Measurements from ENCODE around the gene AIF1. TPM values are rescaled to one million over a fixed set of nuclear protein-coding genes. Genes with fewer than 3 reads are reported as not detected.

AIF1 gene
- total RNA-seq, 3 donors from 2014 or later (not counting 1 experiment from before 2014, with no cell fraction given): 8.7 to 47.0 (median 17.9) TPM

GRCh38 chr6:31640612-31641011 lies 25.6 kb downstream of the AIF1 start:
- ATAC-seq (no peak), DNase-seq (no peak)
- H3K4me3 ChIP-seq (ENCODE audit: low read length): no peak overlapping the region
- no peak for TF ChIP-seq CTCF (IDR thresholded peaks at IDR 0.05)
- Mint-ChIP-seq H3K4me1 (peaks cover 5 to 7% of the 10 kb centered on the region in 2 donors), H3K4me3 (no peak overlapping the region), H3K36me3 (peaks cover 5% of the 10 kb centered on the region), H3K9me3 (no peaks in the 10 kb centered on the region), H3K27ac (peak overlapping the region in 1 of 2 donors; percentile 57), H3K27me3 (ENCODE audit: low read depth in 2 of 2) (no peaks in the 10 kb centered on the region)
- H3K27me3 ChIP-seq (ENCODE audit: control insufficient read depth, insufficient read depth, low read length): no peaks in the 10 kb centered on the region
- WGBS (ENCODE audit: insufficient coverage): 94% methylated on average over 6 of the region's 6 CpGs
- H3K4me1 ChIP-seq (ENCODE audit: control insufficient read depth, insufficient read depth, low read length): no peaks in the 10 kb centered on the region
- intact Hi-C loops (cut with micrococcal nuclease): no loop called here
- no peaks in the 10 kb centered on the region for H3K9me3 ChIP-seq (ENCODE audit: control insufficient read depth, insufficient read depth, low read length)
- no peak overlapping the region for H3K27ac ChIP-seq (ENCODE audit: low read length)
- peaks cover 94% of the 10 kb centered on the region for H3K36me3 ChIP-seq (ENCODE audit: control insufficient read depth, insufficient read depth, low read length)

GRCh38 chr6:31641370-31641769 lies 26.3 kb downstream of the AIF1 start:
- H3K4me1 ChIP-seq (ENCODE audit: control insufficient read depth, insufficient read depth, low read length): no peaks in the 10 kb centered on the region
- no peaks in the 10 kb centered on the region for H3K27me3 ChIP-seq (ENCODE audit: control insufficient read depth, insufficient read depth, low read length)
- no peak overlapping the region for H3K27ac ChIP-seq (ENCODE audit: low read length)
- H3K36me3 ChIP-seq (ENCODE audit: control insufficient read depth, insufficient read depth, low read length): peaks cover 91% of the 10 kb centered on the region
- H3K4me3 ChIP-seq (ENCODE audit: low read length): no peak overlapping the region
- H3K9me3 ChIP-seq (ENCODE audit: control insufficient read depth, insufficient read depth, low read length): no peaks in the 10 kb centered on the region
- H3K4me3 Mint-ChIP-seq: no peak overlapping the region
- H3K9me3 Mint-ChIP-seq: no peaks in the 10 kb centered on the region
- intact Hi-C loops (cut with micrococcal nuclease): no loop called here
- TF ChIP-seq CTCF (IDR thresholded peaks at IDR 0.05): no peak
- no peak overlapping the region for H3K27ac Mint-ChIP-seq
- peaks cover 7% of the 10 kb centered on the region for H3K36me3 Mint-ChIP-seq
- WGBS (ENCODE audit: insufficient coverage): 100% methylated on average over 3 of the region's 4 CpGs
- ATAC-seq: no peak
- H3K27me3 Mint-ChIP-seq (ENCODE audit: low read depth in 2 of 2): no peaks in the 10 kb centered on the region
- peaks cover 6 to 8% of the 10 kb centered on the region in 2 donors for H3K4me1 Mint-ChIP-seq
- no peak for DNase-seq

DNA sequence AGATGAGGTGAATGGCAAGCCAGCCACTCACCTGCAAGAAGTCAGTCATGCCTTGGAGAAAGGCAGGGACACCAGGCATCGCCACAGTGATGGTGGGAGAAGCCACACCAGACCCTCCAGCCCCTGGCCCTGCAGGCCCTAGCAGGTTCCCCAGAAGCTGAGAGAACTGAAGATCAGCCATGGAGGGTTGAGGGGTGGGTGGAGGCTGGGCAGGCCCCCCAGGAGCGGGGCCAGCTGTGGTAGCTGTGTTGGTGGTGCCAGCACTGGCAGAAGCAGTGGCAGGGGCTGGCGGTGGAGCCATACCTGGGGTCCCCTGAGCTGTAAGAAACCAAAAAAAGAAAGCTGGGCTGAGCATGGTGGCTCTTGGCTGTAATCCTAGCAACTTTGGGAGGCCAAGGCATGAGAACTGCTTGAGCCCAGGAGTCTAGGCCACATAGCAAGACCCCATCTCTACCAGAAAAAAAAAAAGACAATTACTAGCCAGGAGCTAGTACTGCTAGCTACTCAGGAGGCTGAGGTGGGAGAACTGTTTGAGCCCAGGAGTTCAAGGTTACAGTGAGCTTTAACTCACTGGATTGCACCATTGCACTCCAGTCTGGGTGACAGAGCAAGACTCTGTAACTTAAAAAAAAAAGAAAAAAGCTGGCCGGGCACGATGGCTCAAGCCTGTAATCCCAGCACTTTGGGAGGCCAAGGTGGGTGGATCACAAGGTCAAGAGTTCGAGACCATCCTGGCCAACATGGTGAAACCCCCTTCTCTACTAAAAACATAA lies 27.9 kb downstream of the AIF1 start:
- peaks cover 89% of the 10 kb centered on the region for H3K36me3 ChIP-seq (ENCODE audit: control insufficient read depth, insufficient read depth, low read length)
- intact Hi-C loops (cut with micrococcal nuclease): no loop called here
- Mint-ChIP-seq H3K27me3 (ENCODE audit: low read depth in 2 of 2) (no peaks in the 10 kb centered on the region), H3K4me3 (no peak overlapping the region), H3K9me3 (no peaks in the 10 kb centered on the region), H3K36me3 (peaks cover 7% of the 10 kb centered on the region), H3K27ac (no peak overlapping the region), H3K4me1 (peaks cover 6 to 8% of the 10 kb centered on the region in 2 donors)
- no peaks in the 10 kb centered on the region for H3K9me3 ChIP-seq (ENCODE audit: control insufficient read depth, insufficient read depth, low read length)
- ATAC-seq (no peak), DNase-seq (no peak)
- H3K4me1 ChIP-seq (ENCODE audit: control insufficient read depth, insufficient read depth, low read length): no peaks in the 10 kb centered on the region
- H3K27ac ChIP-seq (ENCODE audit: low read length): no peak overlapping the region
- WGBS (ENCODE audit: insufficient coverage): 100% methylated on average over 6 of the region's 6 CpGs
- H3K4me3 ChIP-seq (ENCODE audit: low read length): no peak overlapping the region
- H3K27me3 ChIP-seq (ENCODE audit: control insufficient read depth, insufficient read depth, low read length): no peaks in the 10 kb centered on the region
- no peak for TF ChIP-seq CTCF (IDR thresholded peaks at IDR 0.05)
